HG03066 (cell line): ENCODE measurements around the gene MOSPD2.

Experiments used
- ATAC-seq: cut with Tn5 transposase; IDR thresholded peaks from one replicate; pipeline ENCODE4 v1.9.1; 2021; ENCODE audit warnings: low read depth; ENCODE audit not compliant: unreplicated experiment

MOSPD2 gene

GRCh38 chrX:14964500-14964899 lies 91.3 kb downstream of the MOSPD2 start:
- no peak for ATAC-seq
